HG02840 (cell line): ENCODE results near the gene RCC1.
"Not testable (repeated sequence)": the region's sequence is repeated elsewhere in the genome, so short reads cannot be mapped to it uniquely, and the experiment has no call there.

ENCODE experiments used
- ATAC-seq: cut with Tn5 transposase; IDR thresholded peaks from one replicate; pipeline ENCODE4 v1.9.1; 2021; ENCODE audit warnings: mild to moderate bottlenecking, moderate library complexity, moderate number of reproducible peaks; ENCODE audit not compliant: unreplicated experiment, low FRiP score

Gene RCC1

GRCh38 chr1:28582248-28582615, 76.4 kb downstream of the RCC1 start:
- ATAC-seq = no peak

DNA sequence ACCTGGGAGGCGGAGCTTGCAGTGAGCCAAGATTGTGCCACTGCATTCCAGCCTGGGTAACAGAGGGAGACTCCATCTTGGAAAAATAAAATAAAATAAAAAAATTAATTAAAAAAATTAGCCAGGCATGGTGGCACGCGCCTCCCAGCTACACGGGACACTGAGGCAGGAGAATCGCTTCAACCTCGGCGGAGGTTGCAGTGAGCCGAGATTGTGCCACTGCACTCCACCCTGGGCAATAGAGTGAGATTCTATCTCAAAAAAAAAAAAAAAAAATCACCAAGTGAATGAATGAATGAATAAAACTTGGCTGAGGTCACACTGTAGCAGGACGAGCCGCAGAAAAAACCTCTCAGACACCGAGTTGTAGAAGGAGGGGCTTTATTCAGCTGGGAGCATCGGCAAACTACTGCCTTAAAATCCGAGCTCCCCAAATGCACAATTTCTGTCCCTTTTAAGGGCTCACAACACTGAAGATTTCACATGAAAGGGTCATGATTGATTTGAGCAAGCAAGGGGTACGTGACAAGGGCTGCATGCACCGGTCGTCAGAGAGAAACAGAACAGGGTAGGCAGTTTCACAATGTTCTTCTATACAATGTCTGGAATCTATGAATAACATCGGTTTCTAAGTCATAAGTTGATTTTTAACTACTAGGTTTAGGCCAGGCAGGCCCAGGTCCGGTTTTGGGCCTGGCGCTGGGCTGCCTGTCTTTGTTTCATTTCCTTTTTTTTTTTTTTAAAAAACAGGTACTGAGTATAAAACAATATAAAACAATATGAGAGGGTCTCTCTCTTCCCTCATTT, 80.9 kb downstream of the RCC1 start:
- not testable (repeated sequence) for ATAC-seq
